GM12878 (cell line): ENCODE measurements around the gene PPME1. TPM values are rescaled to one million over a fixed set of nuclear protein-coding genes. Genes with fewer than 3 reads are reported as not detected.

Experiments
- ATAC-seq: fragments of 200-7000 bp; cut with Tn5 transposase; 3 replicates; pipeline ENCODE4 v1.9.1; 2020; ENCODE audit warnings: mild to moderate bottlenecking, moderate library complexity
- BruUV-seq: library from RNA; stranded (reverse); fragments of 400-500 nt; replicated peaks from 2 replicates; lab custom pipeline; 2021; lab: Mats Ljungman, UMichigan
- CTCF ChIA-PET: fragments of 300-600 bp; sonication (Branson Sonifier 250); formaldehyde crosslinking; extraction: SDS; loops from one replicate; lab custom pipeline; 2021; ENCODE audit warnings: inconsistent platforms; lab: Yijun Ruan, JAX
- POLR2A ChIA-PET: fragments of 350-600 bp; formaldehyde crosslinking; extraction: SDS; loops from one replicate; lab custom pipeline; 2021; ENCODE audit warnings: inconsistent platforms; lab: Charles Lee
- RAD21 ChIA-PET: fragments of 300-600 bp; sonication (Branson Sonifier 250); formaldehyde crosslinking; loops from one replicate; lab custom pipeline; 2023; ENCODE audit warnings: antibody characterized with exemption; ENCODE audit not compliant: unreplicated experiment; lab: Charles Lee
- SMC1A ChIA-PET: fragments of 300-600 bp; sonication (Branson Sonifier 250); formaldehyde crosslinking; loops from one replicate; lab custom pipeline; 2023; ENCODE audit not compliant: unreplicated experiment, uncharacterized antibody; lab: Charles Lee
- DNase-seq: peaks from one replicate; pipeline ENCODE4 v3.0.0-alpha.2; 2011; ENCODE audit warnings: low read depth, low spot score
- FAIRE-seq: peaks from 3 replicates; lab custom pipeline; 2011; peaks lifted over from hg19 to GRCh38; lab: Jason Lieb, UNC
- H2AFZ ChIP-seq: 2 replicates; pipeline ENCODE4 v1.6.0; 2011; ENCODE audit warnings: low read depth, low read length, control low read depth; ENCODE audit not compliant: control insufficient read depth
- H3K27ac ChIP-seq: 2 replicates; pipeline ENCODE4 v1.5.1; 2011; ENCODE audit warnings: control low read depth; ENCODE audit not compliant: control insufficient read depth, insufficient read depth
- H3K27me3 ChIP-seq, 2 experiments: replicated peaks in 1 of 2; 2 replicates each; pipeline versions ENCODE4 v1.6.0 to v1.6.1; 2011; ENCODE audit warnings: low read length in 1 of 2; ENCODE audit not compliant: control insufficient read depth in 2 of 2, insufficient read depth in 2 of 2
- H3K36me3 ChIP-seq, 2 experiments: 2 replicates each; pipeline ENCODE4 v1.5.1; 2011; ENCODE audit warnings: low read length in 1 of 2; ENCODE audit not compliant: control insufficient read depth in 2 of 2, insufficient read depth in 2 of 2
- H3K4me1 ChIP-seq: 2 replicates; pipeline ENCODE4 v1.6.1; 2011; ENCODE audit warnings: mild to moderate bottlenecking, low read length, moderate library complexity, mixed read lengths; ENCODE audit not compliant: control insufficient read depth, insufficient read depth
- H3K4me2 ChIP-seq: 2 replicates; pipeline ENCODE4 v1.6.0; 2011; ENCODE audit warnings: control low read depth; ENCODE audit not compliant: control insufficient read depth, insufficient read depth
- H3K4me3 ChIP-seq: fragments of 200-600 bp; sonication (generic); 2 replicates; pipeline ENCODE4 v1.5.1; 2016
- H3K79me2 ChIP-seq: 2 replicates; pipeline ENCODE4 v1.6.0; 2011; ENCODE audit warnings: low read length; ENCODE audit not compliant: control insufficient read depth, insufficient read depth
- H3K9ac ChIP-seq: 2 replicates; pipeline ENCODE4 v1.8.0; 2011; ENCODE audit warnings: low read length, control low read depth, mixed read lengths; ENCODE audit not compliant: control insufficient read depth, insufficient read depth
- H3K9me3 ChIP-seq: replicated peaks from 3 replicates; pipeline ENCODE4 v1.5.1; 2011; ENCODE audit warnings: mild to moderate bottlenecking, low read length; ENCODE audit not compliant: control insufficient read depth, insufficient read depth
- H4K20me1 ChIP-seq: 2 replicates; pipeline ENCODE4 v1.6.0; 2011; ENCODE audit not compliant: control insufficient read depth, insufficient read depth
- ATF7 ChIP-seq: fragments of 450-650 bp; IDR thresholded peaks from 2 replicates; pipeline ENCODE4 v1.6.1; 2016; ENCODE audit warnings: low read depth, mild to moderate bottlenecking
- CBX5 ChIP-seq: sonication (generic); IDR thresholded peaks from 2 replicates; pipeline ENCODE4 v1.6.1; 2016; ENCODE audit warnings: low read depth, moderate library complexity, mild to moderate bottlenecking, inconsistent platforms
- EGR1 ChIP-seq, 2 experiments: IDR thresholded peaks; 1 replicate in 1 of 2; 2 replicates in 1 of 2; pipeline ENCODE4 v1.6.1; 2011 to 2012; ENCODE audit warnings: low read depth in 2 of 2, low read length in 2 of 2, borderline replicate concordance in 1 of 2, mild to moderate bottlenecking in 1 of 2, moderate library complexity in 1 of 2
- RCOR1 ChIP-seq: conservative IDR thresholded peaks from 2 replicates; pipeline ENCODE4 v1.6.1; 2012; ENCODE audit warnings: low read depth, low read length, improper control_type of control experiment
- SREBF2 ChIP-seq: IDR thresholded peaks from 2 replicates; pipeline ENCODE4 v1.6.1; 2012; ENCODE audit warnings: mild to moderate bottlenecking, low read length
- ZNF622 ChIP-seq: fragments of 450-650 bp; IDR thresholded peaks from 2 replicates; pipeline ENCODE4 v1.6.1; 2017; ENCODE audit warnings: mild to moderate bottlenecking, inconsistent platforms
- WGBS: methylation state at CpG from one replicate; pipeline ENCODE4 v1.1.6; 2016; ENCODE audit warnings: low lambda C conversion rate; ENCODE audit not compliant: insufficient replicate concordance, insufficient coverage; ENCODE audit errors: missing lambda C conversion rate; 5-methylcytosine and 5-hydroxymethylcytosine counted together
- in situ Hi-C: fragments of 300-500 bp; cut with MboI; formaldehyde crosslinking; loops from 9 replicates; pipeline ENCODE4 v1.14.3; 2018; ENCODE audit warnings: mixed read lengths
- intact Hi-C: fragments of 100-400 bp; cut with micrococcal nuclease; formaldehyde crosslinking; loops from one replicate; pipeline ENCODE4 v1.14.2; 2022; ENCODE audit not compliant: unreplicated experiment
- polyA plus RNA-seq, 11 experiments: library from polyadenylated mRNA; depleted of rRNA in 4 of 11; unstranded in 6 of 11; stranded (reverse) in 5 of 11; fragments of >200 nt; fragmentation: Nextera tagmentation in 4 of 11; fragmentation: Illumina TruSeq in 1 of 11; extraction: Ambion mirVana in 4 of 11; extraction: Trizol in 1 of 11; gene quantifications; 1 replicate in 1 of 11; 2 replicates in 10 of 11; pipeline versions ENCODE4 v1.2.1 to v1.2.3, GENCODE V29; 2011 to 2016; ENCODE audit warnings: inconsistent platforms in 2 of 11, missing spikeins in 2 of 11, low read depth in 1 of 11
- total RNA-seq, 4 experiments: library from RNA; depleted of rRNA in 3 of 4; stranded (reverse); fragments of >200 nt in 3 of 4; fragmentation: Illumina TruSeq in 1 of 4; extraction: Trizol in 1 of 4; gene quantifications; 2 replicates each; pipeline versions ENCODE4 v1.2.1 to v1.2.3, GENCODE V29; 2013 to 2021
- TF ChIP-seq, protein P1 (sequence below): fragments of 150-350 bp; IDR thresholded peaks from 2 replicates; pipeline ENCODE4 v1.6.1; 2016; ENCODE audit warnings: low read depth, low read length

PPME1 gene
- total and polyA plus RNA-seq, 10 of the 15 experiments (the other 5 are each of a cell fraction or from before 2014, with no cell fraction given) = 3.1 to 51.4 (median 20.8) TPM

DNA sequence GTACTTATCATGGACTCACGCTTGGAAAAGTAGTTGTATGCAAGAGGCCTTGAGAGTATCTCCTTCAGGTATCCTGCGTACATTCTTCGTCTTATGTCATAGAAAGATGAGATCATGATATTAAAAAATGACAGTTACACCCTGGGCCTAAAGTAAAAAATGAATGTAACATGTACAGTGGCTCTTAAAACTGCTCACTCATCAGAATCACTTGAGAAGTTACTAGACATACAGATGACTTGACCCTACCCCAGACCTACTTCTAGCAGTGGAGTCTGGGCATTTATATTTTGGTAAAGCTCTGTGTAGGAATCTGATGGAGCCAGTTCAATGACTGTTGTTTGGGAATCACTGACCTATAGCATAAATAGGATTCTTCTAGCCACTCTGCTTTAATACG, 54.5 kb downstream of the PPME1 start:
- WGBS = 96% methylated on average over 4 of the region's 4 CpGs
- 0 out of 4 replicates have a peak, but pooled peaks cover 0 to 3% of the 10 kb centered on the region in 2 experiments for H3K36me3 ChIP-seq
- BruUV-seq = no TSS peak
- CTCF ChIA-PET = no interaction called here
- peaks cover 2% of the 10 kb centered on the region; the same call in 2 of the 3 replicates for H3K9me3 ChIP-seq
- DNase-seq (no peak), ATAC-seq (no peak), FAIRE-seq (no peak)
- H2AFZ ChIP-seq = no peak overlapping the region
- RAD21 ChIA-PET = interaction anchor here (0.6 kb wide), 1 partner anchor 380 kb away, joined by 4 read pairs; no protein-coding TSS in a partner anchor
- TF ChIP-seq SREBF2 = no peak
- no peak for TF ChIP-seq ATF7
- TF ChIP-seq, protein P1, sequence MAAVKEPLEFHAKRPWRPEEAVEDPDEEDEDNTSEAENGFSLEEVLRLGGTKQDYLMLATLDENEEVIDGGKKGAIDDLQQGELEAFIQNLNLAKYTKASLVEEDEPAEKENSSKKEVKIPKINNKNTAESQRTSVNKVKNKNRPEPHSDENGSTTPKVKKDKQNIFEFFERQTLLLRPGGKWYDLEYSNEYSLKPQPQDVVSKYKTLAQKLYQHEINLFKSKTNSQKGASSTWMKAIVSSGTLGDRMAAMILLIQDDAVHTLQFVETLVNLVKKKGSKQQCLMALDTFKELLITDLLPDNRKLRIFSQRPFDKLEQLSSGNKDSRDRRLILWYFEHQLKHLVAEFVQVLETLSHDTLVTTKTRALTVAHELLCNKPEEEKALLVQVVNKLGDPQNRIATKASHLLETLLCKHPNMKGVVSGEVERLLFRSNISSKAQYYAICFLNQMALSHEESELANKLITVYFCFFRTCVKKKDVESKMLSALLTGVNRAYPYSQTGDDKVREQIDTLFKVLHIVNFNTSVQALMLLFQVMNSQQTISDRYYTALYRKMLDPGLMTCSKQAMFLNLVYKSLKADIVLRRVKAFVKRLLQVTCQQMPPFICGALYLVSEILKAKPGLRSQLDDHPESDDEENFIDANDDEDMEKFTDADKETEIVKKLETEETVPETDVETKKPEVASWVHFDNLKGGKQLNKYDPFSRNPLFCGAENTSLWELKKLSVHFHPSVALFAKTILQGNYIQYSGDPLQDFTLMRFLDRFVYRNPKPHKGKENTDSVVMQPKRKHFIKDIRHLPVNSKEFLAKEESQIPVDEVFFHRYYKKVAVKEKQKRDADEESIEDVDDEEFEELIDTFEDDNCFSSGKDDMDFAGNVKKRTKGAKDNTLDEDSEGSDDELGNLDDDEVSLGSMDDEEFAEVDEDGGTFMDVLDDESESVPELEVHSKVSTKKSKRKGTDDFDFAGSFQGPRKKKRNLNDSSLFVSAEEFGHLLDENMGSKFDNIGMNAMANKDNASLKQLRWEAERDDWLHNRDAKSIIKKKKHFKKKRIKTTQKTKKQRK = no peak
- TF ChIP-seq RCOR1 = no peak
- no peak for TF ChIP-seq CBX5
- no peak for TF ChIP-seq ZNF622
- no peak for TF ChIP-seq EGR1 (IDR thresholded peaks at IDR 0.05; ENCODE audit: borderline replicate concordance in 1 of 2, low read depth in 2 of 2, low read length in 2 of 2)
- no peak overlapping the region for H3K4me3 ChIP-seq
- H4K20me1 ChIP-seq = no peaks in the 10 kb centered on the region
- H3K27ac ChIP-seq = no peak overlapping the region
- H3K4me1 ChIP-seq = no peaks in the 10 kb centered on the region
- intact Hi-C loops = no loop called here
- no peak overlapping the region for H3K9ac ChIP-seq
- SMC1A ChIA-PET = no interaction called here
- H3K4me2 ChIP-seq = no peak overlapping the region
- H3K79me2 ChIP-seq = no peaks in the 10 kb centered on the region
- POLR2A ChIA-PET = no interaction called here
- in situ Hi-C loops = no loop called here
- H3K27me3 ChIP-seq = no peaks in the 10 kb centered on the region
